Endothelial cell of umbilical vein (primary cell): ENCODE results near the gene SHKBP1.
"Not testable (repeated sequence)": the region's sequence is repeated elsewhere in the genome, so short reads cannot be mapped to it uniquely, and the experiment has no call there.

Experiments
- MYC ChIP-seq: IDR thresholded peaks from one replicate; pipeline ENCODE4 v1.6.1; 2011; ENCODE audit warnings: mild to moderate bottlenecking, low read depth, low read length
- POLR2A ChIP-seq: IDR thresholded peaks from 2 replicates; pipeline ENCODE4 v1.6.1; 2012; ENCODE audit warnings: low read depth, mild to moderate bottlenecking, control low read depth, low read length
- POLR2AphosphoS5 ChIP-seq: IDR thresholded peaks from 2 replicates; pipeline ENCODE4 v1.6.1; 2012; ENCODE audit warnings: low read depth, mild to moderate bottlenecking, control low read depth, low read length, moderate library complexity; ENCODE audit not compliant: insufficient read depth
- TF ChIP-seq, protein P1 (sequence below), 2 donors: IDR thresholded peaks; 1 replicate in 1 of 2; 2 replicates in 1 of 2; pipeline ENCODE4 v1.5.1; 2011; ENCODE audit warnings: low read length in 2 of 2, mild to moderate bottlenecking in 2 of 2, moderate library complexity in 2 of 2, control low read depth in 1 of 2, inconsistent platforms in 1 of 2, low read depth in 1 of 2; ENCODE audit not compliant: insufficient read depth in 1 of 2; ENCODE audit errors: extremely low read depth in 1 of 2

DNA sequence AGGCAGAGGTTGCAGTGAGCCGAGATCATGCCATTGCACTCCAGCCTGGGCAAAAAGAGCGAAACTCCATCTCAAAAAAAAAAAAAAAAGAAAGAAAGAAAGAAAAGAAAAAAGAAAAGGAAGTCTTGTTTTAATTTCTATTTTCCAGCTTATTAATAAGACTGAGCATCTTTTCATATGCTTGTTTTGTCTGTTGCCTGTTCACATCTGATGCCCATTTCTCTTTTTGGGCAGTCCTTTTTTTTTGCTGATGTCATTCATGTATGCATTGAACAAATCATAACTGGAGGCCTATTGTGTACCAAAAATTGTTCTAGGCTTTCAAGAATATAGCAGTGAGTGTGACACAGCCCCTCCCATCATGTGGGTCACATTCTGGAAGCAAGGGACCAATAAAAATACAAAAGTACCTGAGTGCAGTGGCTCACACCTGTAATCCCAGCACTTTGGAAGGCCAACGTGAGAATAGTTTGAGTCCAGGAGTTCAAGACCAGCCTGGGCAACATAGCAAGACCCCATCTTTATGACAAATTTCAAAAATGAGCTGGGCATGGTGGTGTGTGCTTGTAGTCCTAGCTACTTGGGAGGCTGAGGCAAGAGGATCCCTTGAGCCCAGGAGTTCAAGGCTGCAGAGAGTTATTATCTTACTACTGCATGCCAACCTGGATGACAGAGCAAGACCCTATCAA, 30.4 kb upstream of the SHKBP1 start:
- TF ChIP-seq, protein P1, sequence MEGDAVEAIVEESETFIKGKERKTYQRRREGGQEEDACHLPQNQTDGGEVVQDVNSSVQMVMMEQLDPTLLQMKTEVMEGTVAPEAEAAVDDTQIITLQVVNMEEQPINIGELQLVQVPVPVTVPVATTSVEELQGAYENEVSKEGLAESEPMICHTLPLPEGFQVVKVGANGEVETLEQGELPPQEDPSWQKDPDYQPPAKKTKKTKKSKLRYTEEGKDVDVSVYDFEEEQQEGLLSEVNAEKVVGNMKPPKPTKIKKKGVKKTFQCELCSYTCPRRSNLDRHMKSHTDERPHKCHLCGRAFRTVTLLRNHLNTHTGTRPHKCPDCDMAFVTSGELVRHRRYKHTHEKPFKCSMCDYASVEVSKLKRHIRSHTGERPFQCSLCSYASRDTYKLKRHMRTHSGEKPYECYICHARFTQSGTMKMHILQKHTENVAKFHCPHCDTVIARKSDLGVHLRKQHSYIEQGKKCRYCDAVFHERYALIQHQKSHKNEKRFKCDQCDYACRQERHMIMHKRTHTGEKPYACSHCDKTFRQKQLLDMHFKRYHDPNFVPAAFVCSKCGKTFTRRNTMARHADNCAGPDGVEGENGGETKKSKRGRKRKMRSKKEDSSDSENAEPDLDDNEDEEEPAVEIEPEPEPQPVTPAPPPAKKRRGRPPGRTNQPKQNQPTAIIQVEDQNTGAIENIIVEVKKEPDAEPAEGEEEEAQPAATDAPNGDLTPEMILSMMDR (IDR thresholded peaks at IDR 0.05; ENCODE audit: extremely low read depth in 1 of 2, insufficient read depth in 1 of 2, low read depth in 1 of 2, low read length in 2 of 2) = not testable (repeated sequence)
- not testable (repeated sequence) for TF ChIP-seq POLR2A, MYC, POLR2AphosphoS5
